ENCODE data around the gene SHISA7.

The SHISA7 gene

DNA sequence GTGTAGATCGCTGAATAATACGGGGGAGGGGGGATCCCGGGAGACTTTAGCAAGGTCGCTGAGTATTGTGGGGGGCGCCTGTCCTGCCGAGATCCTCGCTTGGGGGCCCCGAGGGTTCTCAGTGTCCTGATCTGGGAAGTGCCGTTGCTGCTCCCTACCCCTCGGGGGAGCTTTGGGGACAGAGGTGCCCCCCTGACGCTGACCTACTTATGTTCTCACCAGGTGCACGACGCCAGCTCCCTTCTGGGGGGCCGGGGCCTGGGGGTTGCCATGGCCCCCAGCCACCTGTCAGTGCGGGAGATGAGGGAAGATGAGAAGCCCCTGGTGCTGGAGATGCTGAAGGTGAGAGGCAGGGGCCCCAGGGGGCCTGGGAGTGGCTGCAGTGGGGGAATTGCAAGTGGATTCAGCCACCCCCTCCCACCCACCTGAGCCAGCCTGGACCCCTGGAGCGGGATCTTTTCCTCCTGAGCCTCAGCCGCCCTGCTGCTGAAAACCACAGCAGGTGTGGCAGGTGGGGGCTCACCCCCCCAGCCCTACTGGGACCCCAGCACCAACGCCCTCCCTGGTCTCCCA is 42.4 kb upstream of the SHISA7 start:
- peak overlapping the region; percentile 52 for H3K4me3 ChIP-seq (ENCODE audit: low read depth, low read length)
- TF ChIP-seq MYC (IDR thresholded peaks at IDR 0.05; ENCODE audit: low read depth, low read length) (no peak), POLR2A (IDR thresholded peaks at IDR 0.05; ENCODE audit: extremely low read depth, insufficient read length) (no peak)
- TF ChIP-seq, protein P1, sequence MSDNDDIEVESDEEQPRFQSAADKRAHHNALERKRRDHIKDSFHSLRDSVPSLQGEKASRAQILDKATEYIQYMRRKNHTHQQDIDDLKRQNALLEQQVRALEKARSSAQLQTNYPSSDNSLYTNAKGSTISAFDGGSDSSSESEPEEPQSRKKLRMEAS (IDR thresholded peaks at IDR 0.05; ENCODE audit: low read depth, low read length), result no peak
- TF ChIP-seq, protein P2, sequence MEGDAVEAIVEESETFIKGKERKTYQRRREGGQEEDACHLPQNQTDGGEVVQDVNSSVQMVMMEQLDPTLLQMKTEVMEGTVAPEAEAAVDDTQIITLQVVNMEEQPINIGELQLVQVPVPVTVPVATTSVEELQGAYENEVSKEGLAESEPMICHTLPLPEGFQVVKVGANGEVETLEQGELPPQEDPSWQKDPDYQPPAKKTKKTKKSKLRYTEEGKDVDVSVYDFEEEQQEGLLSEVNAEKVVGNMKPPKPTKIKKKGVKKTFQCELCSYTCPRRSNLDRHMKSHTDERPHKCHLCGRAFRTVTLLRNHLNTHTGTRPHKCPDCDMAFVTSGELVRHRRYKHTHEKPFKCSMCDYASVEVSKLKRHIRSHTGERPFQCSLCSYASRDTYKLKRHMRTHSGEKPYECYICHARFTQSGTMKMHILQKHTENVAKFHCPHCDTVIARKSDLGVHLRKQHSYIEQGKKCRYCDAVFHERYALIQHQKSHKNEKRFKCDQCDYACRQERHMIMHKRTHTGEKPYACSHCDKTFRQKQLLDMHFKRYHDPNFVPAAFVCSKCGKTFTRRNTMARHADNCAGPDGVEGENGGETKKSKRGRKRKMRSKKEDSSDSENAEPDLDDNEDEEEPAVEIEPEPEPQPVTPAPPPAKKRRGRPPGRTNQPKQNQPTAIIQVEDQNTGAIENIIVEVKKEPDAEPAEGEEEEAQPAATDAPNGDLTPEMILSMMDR (IDR thresholded peaks at IDR 0.05; ENCODE audit: low read depth, low read length), result no peak
- no peak for DNase-seq (ENCODE audit: low read depth)

DNA sequence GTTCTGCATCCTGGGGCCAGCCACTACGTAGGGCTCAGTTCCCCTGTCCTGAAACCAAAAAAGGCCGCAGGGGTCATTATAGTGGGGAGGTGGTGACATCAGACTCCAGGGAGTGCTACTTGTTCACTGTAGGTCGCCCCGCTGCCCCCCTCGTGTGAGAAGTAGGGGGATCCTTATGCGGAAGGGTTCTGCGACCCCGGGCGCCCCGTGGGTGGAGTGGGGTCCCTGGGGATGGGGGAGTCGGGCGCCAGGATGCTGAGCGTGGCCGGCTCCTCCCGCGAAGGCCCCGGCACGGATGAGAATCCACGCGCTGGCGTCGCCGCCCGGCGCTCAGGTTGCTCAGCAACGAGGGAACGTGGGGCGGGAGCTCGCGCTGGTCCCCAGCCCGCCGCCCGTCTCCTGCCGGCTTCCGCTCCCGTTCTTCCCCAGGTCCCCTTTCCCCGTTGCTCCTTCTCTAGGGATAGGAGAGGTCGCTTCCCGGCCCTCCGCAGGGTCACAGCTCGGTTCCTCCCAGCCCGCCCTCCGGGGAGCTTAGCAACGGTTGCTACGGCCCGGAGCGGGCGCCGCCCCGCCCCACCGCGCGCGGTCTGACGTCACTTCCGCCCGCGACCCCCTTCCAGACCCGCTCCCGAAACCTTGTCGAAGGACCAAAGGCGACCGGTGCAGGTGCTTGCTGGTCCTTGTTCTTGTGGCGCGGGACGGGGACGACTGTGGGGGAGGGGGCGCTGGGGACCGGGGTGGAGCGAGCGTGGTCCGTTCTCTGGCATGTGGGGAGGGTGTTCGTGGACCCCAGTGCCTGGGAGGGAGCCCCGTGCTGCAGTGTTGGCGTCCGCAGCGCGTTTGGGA is 41.7 kb upstream of the SHISA7 start, which contains the start of gene NAT14:
Gene NAT14, plus strand, starts transcription at position 596 of the 846 bp plus-strand sequence. CDS start 521 bp downstream, outside the sequence.
- TF ChIP-seq MYC (IDR thresholded peaks at IDR 0.05; ENCODE audit: low read depth, low read length) (no peak), POLR2A (IDR thresholded peaks at IDR 0.05; ENCODE audit: extremely low read depth, insufficient read length) (peak; percentile 32)
- H3K4me3 ChIP-seq (ENCODE audit: low read depth, low read length), result peak within 1 kb of the TSS; percentile 52
- peak; percentile 67 for DNase-seq (ENCODE audit: low read depth)

DNA sequence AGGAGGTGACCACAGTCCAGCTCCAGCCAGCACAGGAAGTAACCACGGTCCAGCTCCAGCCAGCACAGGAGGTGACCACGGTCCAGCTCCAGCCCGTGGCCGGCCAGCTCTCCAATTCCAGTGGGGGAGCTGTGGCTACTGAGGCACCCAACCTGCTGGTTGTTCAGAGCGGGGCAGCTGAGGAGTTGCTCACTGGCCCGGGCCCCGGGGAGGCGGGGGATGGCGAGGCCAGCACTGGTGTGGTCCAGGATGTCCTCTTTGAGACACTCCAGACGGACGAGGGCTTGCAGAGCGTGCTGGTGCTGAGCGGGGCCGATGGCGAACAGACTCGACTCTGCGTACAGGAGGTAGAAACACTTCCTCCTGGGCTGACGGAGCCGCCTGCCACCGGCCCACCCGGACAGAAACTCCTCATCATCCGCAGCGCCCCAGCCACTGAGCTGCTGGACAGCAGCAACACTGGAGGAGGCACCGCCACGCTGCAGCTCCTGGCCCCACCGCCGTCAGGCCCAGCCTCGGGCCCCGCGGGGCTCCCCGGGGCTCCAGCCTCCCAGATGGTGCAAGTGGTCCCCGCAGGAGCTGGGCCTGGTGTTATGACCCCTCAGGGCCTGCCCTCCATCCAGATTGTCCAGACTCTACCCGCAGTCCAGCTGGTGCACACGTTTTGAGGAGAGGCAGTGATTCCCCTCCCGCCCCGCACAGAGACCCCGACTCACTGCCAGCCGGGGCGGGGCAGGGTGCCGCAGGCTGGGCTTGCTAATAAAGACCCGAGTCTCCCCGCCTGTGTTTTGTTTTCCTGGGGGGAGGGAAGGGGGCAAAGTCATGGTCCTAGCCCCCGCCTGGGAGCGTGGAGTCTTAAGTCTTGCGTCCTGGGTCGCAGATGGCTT is 40.8 kb upstream of the SHISA7 start:
- DNase-seq (ENCODE audit: low read depth), result no peak
- no peak for TF ChIP-seq MYC (IDR thresholded peaks at IDR 0.05; ENCODE audit: low read depth, low read length)
- TF ChIP-seq, protein P1 (IDR thresholded peaks at IDR 0.05; ENCODE audit: low read depth, low read length), result no peak
- TF ChIP-seq, protein P2 (IDR thresholded peaks at IDR 0.05; ENCODE audit: low read depth, low read length), result no peak
- no peak for TF ChIP-seq POLR2A (IDR thresholded peaks at IDR 0.05; ENCODE audit: extremely low read depth, insufficient read length)
- H3K4me3 ChIP-seq (ENCODE audit: low read depth, low read length), result no peak overlapping the region

DNA sequence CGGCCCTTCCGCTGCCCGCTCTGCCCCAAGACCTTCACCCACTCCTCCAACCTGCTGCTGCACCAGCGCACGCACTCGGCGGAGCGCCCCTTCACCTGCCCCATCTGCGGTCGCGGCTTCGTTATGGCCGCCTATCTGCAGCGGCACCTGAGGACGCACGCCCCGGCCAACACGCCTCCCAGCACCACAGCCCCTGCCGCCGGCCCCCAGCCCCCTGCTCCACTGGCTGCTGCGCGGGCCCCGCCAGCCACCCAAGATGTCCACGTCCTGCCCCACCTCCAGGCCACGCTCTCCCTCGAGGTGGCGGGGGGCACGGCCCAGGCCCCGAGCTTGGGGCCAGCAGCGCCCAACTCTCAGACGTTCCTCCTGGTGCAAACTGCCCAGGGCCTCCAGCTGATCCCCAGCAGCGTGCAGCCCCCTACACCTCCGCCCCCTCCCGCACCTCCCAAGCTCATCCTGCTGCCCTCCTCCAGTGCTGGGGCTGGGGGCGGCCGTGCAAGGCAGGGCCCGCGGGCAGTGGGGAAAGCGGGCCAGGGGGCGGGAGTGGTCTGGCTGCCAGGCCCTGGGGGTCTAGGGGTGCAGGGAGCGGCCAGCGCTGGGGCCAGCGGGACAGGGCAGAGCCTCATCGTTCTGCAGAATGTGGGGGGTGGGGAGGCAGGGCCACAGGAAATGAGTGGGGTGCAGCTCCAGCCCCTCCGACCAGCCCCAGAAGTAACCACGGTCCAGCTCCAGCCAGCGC is 40.0 kb upstream of the SHISA7 start:
- TF ChIP-seq, protein P1 (IDR thresholded peaks at IDR 0.05; ENCODE audit: low read depth, low read length), result no peak
- TF ChIP-seq, protein P2 (IDR thresholded peaks at IDR 0.05; ENCODE audit: low read depth, low read length), result no peak
- TF ChIP-seq MYC (IDR thresholded peaks at IDR 0.05; ENCODE audit: low read depth, low read length) (no peak), POLR2A (IDR thresholded peaks at IDR 0.05; ENCODE audit: extremely low read depth, insufficient read length) (no peak)
- H3K4me3 ChIP-seq (ENCODE audit: low read depth, low read length), result no peak overlapping the region
- DNase-seq (ENCODE audit: low read depth), result no peak

DNA sequence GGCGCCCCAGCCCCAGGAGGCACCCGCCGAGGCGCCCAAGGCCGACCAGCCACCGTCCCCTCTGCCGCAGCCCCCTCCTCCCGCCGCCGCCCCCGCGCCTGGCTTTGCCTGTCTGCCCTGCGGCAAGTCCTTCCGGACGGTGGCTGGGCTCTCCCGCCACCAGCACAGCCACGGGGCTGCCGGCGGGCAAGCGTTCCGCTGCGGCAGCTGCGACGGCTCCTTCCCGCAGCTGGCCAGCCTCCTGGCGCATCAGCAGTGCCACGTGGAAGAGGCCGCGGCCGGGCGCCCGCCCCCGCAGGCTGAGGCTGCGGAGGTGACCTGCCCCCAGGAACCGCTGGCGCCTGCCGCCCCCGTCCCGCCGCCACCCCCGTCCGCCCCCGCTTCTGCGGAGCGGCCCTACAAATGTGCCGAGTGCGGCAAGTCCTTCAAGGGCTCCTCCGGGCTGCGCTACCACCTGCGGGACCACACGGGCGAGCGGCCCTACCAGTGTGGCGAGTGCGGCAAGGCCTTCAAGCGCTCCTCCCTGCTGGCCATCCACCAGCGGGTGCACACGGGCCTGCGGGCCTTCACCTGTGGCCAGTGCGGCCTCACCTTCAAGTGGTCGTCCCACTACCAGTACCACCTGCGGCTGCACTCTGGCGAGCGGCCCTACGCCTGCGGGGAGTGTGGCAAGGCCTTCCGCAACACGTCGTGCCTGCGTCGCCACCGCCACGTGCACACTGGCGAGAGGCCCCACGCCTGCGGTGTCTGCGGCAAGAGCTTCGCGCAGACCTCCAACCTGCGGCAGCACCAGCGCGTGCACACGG is 39.3 kb upstream of the SHISA7 start:
- TF ChIP-seq MYC (IDR thresholded peaks at IDR 0.05; ENCODE audit: low read depth, low read length), result no peak
- TF ChIP-seq, protein P1 (IDR thresholded peaks at IDR 0.05; ENCODE audit: low read depth, low read length), result no peak
- TF ChIP-seq POLR2A (IDR thresholded peaks at IDR 0.05; ENCODE audit: extremely low read depth, insufficient read length), result no peak
- TF ChIP-seq, protein P2 (IDR thresholded peaks at IDR 0.05; ENCODE audit: low read depth, low read length), result no peak
- no peak overlapping the region for H3K4me3 ChIP-seq (ENCODE audit: low read depth, low read length)
- DNase-seq (ENCODE audit: low read depth), result no peak
